ENCODE data around the gene LDB2.

Gene LDB2

DNA sequence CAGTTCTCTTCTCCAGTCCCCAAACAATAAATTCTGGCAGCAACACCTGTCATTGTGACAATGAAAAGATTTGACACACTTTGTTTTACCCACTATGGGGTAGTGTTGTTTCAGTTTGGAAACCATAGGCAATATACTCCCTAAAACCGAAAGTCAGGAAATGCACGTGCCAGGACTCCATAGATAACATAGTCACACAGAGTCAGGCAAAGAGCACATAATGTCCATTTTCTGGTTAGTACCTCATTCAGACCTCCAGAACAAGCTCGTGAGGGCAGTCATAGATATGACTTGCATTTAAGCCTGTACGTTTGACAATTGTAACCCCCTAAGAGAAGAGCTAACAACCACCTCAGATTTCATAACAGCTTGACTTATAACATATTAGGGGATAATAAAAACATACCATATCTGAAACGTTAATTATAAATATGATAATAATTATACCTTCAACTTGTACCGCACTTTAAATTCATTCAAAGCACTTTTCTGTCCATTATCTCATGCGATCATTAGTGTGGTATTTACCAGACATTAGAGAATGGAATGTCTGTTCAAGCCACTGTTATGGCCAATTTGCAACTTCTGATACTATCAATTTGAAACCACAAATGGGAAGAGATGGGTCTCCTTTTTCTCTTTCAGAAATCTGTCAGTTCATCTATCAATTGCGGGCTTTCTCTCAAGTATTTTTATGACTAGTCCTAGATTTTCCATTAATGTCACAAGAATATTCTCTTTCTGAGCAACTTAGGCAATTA is 147.4 kb downstream of the LDB2 start:
- no peak for DNase-seq

DNA sequence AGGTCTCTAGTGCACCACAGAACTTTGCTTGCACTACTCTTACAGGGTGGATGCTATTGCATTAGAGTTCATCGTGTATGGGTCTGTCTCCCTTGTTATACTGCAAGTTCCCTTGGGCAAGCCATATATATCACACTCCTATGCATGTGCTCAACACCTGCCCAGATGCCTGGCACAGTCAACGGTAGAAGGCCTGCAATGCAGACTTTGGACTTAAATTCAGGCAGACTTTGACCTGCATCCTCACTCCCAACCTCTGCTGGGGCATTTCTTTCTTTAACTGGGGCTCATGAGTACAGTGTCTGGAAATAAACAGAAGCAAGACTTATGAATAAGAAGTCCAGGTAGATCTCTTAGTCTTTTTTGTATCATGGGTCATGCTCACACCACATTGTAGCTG is 148.2 kb downstream of the LDB2 start:
- DNase-seq = no peak

DNA sequence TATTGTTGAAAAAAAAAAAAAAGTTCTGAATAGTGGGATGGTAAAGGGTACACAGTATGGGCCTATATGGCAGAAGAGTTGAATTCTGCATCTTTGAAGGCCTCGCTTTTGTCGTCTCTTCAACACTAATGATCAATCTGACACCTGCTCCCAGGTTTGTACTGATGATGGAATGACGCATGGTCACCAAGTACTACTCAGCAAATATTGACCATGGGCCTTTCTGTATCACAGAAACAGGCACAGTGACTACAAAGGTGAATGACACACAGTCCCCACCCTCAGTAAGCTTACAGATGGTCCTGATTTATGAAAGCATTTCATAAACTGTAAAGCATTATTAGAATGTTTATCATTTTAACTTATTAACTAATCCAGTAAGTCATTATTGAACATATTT is 152.6 kb downstream of the LDB2 start:
- DNase-seq = no peak

DNA sequence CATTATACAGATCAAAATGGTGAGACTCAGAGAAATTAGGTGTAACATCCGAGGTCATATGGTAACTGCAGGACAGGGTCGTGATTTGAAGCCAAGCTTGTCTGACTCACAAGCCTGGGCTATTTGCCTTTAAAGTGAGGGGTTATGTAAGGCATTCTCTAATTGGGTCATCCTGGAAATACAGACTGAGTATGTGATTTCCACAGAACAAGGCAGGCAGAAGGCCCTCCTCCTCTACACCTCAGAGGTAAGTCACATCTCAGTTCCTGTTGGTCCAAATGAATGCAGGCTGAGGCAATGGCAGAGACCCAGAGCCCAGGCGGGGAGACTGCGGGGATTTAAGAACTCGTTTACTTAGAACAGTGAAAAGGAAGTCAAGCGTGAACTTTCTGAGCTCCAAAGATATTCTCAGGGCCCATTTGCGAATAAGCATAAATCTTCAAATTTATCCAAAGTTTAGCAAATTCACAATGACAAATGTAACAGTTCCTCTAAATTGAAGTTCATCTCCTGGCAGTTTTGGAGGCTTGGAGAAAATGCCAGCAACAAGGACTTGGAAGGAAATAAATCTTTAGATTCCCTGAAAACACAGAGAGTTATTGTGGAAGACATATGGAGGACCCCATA is 153.3 kb downstream of the LDB2 start:
- no peak for DNase-seq

DNA sequence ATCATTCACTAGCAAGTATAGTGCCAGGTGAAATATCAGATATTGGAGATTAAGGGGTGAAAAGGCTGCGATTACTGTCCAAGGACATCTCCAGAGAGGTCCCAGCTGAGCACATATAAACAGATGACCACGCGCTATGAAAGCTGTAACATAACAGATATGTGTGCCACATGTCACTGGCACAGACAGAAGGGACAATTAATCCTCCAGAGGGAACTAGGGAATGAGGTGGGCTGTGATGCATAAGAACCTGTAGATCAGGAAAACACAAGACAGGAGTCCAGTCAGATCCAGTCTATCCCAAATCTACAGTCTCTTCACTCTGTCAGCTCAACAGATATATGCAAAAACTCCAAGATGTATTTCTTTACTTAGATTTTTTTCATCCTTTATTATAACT is 157.2 kb downstream of the LDB2 start:
- no peak for DNase-seq

DNA sequence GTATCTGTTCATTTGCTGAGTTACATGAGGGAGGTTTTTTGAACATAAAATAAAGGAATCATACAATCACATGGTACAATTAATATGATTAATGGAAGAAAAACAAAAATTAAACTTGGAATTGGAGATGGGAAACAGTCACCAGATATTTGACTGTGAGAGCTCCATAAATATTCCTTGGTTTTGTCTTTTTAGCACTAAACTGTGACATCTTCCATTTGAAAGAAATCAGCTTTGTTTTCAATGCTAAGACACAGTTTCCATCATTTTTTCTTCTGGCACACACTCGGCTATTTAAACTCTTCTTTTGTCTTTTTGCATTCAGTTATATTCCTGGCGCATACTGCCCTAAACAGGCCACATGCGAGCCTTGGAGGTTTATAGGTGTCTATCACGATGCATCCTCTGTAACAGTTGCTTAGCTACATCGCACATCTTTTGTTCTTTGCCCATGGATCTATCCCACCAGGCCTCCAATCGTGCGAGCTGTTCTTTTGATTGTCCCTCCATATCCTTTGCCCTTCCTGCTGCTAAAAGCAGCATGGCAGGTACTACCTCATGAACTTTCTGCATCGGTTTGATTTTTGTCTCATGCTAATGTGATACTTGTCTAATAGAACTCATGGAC is 158.3 kb downstream of the LDB2 start:
- no peak for DNase-seq

DNA sequence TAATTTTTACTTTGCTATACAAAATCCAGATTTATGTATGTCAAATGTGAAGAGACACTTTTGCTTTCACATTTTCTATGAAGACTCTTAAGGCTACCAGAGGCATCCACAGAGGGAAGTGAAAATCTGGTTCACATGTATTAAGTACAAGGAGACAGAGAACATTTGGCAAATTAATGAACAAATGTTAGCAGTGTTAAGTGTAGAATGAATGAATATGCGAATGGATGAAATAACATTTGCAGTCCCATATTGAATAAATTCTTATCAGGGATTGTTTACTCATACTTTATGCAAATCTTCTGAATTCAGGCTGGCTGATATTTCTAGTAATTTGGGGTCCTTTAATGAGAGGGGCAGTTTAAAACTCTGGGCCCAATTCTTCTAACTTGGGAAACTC is 159.9 kb downstream of the LDB2 start:
- no peak for DNase-seq

DNA sequence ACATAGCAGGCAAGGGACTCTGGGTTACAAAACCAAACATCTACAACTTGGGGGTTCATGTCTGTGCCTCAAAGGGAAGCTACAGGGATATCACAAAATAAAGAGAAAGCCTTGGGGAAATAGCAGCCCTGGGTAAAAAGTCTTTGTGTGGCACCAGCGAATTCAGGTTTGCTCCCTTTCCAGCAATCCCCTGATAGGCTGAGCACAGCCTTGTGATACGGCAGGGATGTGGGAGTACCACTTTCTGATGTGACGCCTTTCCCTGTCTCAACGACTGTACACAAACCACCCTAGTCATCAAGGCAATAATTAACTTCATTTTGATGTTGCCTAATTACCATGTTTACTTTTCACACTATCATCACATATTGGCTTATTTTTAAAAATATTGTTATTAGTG is 164.9 kb downstream of the LDB2 start:
- DNase-seq = no peak

DNA sequence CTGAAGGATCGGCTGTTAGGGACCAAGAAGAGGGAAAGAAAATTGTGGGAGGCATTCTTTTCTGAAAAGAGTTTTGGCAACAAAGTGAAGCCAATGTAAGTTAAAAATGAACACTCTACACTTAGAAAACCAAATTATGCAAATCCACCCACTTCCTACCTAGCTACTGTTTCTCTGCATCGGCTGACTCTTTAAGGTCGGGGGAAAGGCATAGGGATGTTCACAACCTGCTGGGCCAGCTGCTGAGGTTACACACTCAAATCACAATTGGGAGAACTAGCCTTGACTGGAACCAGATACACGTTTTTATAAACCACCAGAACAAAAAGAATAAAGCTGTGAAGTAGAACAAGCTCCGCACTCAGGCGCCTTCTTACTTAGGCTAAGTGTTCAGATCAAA is 165.7 kb downstream of the LDB2 start:
- no peak for DNase-seq

DNA sequence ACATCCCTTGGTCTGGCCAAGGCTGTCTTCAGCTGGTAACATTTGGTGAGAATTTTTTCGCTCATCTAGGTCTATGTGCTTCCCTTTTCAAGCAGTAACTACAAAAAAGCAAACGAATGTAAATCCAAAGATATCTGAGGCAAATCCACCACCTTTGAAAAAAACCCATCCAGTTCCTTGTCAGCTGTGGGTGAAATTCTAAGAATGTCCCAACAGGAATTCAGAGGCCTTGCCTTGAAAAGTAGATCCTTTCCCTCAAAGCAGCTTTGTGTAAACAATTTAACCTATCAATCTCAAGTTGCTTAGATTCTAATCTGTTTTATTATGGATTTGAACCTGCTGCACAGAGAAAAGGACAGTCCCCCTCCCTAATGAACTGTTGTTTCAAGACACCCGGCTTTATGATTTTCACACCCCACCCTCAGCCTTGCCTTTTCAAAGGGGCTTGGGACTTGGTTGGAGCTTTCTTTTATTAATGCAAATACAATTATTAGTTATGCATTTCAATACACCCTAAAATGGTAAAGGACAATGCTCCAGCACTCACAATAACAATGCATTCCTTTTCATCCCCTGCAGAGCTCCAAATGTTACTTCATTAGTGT is 166.6 kb downstream of the LDB2 start:
- DNase-seq = no peak

DNA sequence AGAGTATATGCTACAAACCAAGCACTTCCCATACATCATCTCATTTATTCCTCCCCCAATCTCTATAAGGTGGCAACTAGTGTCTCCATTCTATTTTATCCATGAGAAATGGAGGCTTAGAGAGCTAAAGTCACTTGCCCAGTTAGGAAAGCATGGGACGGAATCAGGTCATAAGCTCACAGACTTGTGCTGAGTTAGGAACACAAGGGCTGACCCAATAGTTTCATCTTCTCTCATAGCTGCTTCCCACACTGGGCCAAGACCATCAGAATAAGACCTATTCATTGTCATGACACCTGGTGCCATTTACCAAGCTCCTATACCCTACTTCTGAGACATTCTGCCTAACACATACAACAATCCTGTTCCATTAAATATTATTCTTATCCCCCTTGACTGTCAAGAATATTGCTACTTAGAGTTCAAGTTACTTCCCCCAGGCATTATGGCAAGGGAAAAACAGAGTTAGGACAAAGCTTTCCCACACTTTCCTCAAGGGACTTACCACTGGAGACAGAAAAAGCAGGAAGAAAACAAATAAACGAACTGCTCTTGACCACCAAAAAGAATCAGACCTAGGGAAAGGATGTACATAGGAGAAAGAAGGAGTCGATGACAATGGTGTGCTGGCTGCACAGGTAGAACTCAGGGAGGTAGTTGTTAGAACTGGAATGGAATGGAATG is 167.8 kb downstream of the LDB2 start:
- DNase-seq = no peak

DNA sequence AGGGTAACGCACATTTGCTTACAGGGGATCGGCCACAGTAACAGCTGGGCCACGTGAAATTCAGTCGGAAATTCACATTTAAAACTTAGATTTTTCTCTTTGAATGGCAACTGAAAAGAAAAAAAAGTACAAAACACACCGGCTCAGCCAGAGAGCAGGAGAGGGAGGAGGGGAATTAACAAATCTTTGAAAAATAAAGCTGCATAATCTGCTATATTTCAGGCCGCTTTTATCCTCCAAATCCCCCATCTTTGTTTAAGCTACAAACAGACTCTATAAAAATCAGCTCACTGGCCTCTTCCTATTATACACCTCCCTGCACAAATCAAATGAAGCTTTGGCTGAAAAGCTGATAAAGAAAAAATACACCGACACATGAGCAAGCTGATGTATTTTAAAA is 169.1 kb downstream of the LDB2 start:
- no peak for DNase-seq

DNA sequence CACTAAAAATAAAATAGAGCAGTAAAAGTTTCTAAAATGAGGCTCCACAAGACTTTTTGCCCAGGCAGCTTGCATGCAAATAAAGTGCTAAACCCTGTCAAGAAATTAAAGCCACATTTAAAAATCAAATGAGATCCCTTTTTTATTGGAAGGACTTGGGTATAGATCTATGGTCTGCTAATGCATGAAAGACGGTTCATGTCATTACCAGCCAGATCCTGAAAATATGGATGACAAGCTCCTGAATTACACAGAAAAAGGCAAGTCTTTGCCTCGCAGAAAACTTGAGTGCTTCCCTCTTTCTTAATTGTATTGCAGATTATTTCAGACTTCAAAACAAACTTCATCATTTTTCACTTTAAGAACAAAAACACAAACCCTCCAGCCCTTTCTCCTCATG is 169.6 kb downstream of the LDB2 start:
- DNase-seq = no peak

DNA sequence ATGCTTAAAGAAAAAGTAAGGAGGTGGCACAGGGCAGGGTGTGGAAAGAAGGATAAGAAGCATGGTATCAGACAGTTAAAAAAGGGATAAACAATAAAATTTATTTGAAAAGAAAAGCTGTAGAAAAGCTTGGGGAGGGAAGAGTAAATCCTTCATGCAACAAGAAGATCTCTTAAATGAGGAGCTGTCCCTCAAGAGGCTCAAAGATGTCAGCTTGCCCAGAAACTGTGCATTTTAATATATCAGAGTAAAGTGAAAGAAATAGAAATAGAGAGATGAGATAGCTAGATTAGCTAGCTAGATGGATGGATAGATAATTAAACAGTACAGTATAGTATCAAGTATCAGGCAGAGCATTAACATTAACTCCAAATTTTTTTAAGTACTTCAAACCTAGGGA is 170.3 kb downstream of the LDB2 start:
- no peak for DNase-seq

DNA sequence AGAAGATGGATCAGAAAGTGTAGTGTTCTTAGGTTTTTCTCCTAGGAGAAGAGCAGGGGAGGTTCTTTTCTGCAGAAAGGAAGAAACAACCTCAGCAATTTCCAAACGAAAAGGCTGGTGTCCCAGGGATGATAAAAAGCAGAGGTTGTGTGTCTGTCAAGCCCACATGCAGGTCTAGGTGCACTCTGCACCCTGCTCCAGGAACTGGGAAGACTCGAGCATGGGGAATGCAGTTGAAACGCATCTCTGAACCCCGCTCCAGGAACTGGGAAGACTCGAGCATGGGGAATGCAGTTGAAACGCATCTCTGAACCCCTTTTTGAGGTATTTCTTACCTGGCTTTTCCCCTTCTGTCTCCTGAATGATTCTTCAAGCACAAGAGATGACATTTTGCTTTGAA is 171.2 kb downstream of the LDB2 start:
- no peak for DNase-seq

DNA sequence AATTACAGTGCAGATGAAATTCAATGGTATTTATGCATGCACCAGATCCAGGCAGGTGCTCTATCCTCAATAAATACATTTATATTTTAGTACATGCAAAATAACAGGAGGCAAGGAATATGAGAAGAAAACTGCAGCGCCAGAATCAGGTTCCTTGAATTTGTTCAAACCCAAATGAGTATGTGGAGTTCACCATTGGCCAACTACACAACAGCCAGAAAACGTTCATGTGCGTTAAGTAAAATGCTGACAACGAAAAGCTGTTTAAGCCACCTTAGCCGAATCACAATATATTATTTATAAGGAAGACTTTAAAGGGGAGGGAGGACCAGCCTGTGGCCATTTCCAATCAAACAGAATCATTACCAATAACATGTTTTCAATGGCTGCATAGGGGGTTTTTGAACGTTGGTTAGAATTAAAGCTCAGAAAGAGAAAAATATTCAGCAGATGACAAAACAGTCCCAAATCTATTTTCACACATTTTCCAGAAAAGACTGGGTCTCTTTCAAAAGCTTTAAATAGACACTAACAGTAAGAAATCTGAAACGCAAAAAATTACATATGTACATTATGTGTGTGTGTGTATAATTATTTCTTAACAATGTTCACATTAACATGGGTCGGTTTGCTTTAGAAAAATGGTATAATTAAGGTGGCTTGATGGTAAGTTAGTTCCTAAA is 171.9 kb downstream of the LDB2 start:
- no peak for DNase-seq

DNA sequence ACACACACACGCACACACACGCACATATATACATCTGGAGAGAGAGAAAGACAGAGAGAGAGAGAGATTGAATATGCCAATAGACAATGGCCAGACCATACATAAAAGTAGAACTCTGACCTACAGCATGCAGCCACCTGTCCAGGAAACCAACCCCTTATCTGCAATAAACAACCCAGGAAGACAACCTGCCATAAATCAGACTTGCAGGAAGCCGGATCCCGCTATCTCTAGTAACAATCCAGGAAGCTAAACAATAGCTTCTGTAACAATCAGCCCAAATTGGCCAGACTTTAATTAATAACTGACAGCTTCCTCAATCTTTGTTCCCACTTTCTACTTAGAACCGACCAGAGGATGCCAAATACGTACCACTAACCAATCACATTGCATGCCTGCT is 173.2 kb downstream of the LDB2 start:
- no peak for DNase-seq

DNA sequence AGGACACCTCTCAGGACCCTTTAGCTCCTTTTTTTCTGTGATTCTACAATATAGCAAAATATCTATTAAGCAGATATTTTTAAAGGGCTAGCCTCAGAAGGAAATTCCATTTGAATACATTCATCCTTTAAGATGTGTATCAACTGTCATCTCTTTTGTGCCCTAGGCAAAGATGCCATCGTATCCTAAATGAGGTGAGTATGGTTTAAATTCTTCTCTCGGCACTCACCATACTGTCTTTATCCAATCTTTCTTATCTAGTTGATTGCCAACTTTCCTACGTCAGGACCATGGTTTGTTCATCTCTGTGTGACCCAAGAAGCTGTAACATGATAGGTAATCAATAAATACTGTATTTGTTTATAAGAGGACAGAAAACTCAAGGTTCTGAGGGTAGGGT is 176.0 kb downstream of the LDB2 start:
- no peak for DNase-seq

DNA sequence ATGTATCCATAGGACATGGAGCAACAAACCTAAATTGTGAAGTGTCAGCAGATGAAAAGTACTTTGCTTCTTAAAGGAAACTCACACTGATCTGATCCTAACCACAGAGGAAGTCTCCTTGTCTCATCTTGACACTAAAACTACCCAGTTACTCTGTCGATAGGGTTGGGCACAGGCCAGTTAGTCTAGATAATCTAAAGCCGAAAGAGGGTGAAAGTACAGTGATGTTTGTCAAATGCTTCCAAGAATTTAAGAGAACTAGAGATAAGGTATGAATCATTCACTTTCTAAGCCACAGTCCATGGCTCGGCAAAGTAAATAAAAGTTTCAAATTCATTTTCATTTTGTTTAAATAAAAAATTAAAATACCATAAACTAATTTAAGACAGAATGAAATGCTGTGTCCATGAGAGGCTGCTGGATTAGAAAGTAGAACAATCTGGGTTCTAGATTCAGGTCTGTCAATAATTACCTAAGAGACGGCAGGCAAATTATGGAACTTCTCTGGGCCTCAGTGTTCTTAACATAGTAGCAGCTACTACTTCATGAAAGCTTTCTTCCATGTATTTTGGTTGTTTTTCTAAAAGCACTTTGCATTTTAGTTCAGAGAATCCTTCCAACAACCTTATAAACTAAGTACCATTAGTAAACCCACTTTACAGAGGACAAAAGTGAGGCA is 176.7 kb downstream of the LDB2 start:
- DNase-seq = no peak

DNA sequence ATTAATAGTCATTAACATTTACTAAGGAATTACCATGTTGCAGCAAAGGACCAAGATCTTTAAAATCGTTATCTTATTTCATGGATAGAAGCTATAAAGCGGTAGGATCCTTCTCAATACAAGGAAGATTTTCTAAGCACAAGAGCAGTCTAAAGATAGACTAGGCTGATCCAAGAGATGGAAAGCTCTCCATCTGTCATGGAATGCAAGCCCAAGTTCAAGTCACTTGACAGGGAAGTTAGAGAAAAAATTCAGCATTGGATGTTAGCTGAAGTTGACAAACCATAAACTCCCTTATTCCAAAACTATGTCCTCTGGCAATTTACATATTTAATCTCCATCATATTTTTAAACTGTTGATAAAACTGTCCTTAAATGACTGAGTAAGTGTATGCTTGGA is 177.7 kb downstream of the LDB2 start:
- no peak for DNase-seq

DNA sequence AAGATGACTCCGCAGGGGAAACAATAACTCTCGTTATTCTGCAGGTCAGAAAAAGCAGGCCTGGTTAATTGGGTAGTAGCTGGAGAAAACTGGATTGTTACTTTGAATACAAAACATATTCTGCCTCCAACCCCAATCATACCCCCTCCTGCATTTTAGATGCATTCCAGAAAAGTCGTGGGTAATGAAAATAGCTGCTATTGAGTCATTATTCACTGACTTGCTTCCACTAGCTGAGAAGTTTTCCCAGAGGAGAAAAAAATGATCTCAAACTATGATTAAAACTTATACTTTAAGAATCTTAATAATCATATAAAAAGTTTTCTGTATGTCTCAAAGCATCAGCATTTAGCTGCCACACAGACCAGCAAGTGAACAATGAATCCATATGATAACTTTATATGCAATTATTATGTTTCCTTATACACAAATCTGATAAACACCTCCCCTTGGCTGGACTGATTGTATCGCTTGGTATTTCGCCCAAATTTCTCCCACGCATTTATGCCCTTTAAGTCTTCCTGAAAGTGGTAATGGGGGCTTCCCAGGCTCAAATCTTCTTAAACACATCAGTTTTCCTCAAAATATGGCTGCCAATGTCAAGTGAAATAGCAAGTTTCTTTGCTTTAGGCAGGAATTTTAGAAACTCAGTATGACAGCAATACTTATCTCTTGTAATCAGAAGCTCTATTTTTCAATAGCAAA is 181.0 kb downstream of the LDB2 start:
- no peak for DNase-seq

DNA sequence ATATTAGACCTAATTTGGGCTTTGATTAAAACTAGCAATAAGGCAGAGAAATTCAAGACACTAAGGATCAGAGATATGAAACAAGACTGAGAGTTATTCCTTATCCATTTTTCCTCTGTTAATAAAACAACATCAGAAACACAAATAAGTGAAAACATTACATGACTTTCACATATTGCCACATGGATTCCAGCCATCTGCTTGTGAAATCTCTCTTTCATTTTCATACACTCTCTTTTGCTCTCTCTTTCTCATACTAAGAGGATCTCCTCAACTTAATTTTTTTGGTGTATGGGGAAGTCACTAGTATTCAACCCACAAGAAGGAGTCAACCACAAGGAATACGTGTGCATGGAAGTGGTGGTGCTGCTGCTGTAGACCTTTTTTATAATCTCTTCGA is 183.0 kb downstream of the LDB2 start:
- DNase-seq = no peak
